Transverse colon (tissue), 4 donors: ENCODE data around the gene DCN. TPM values are rescaled to one million over a fixed set of nuclear protein-coding genes. Genes with fewer than 3 reads are reported as not detected.

ENCODE experiments used
- DNase-seq: peaks from one replicate; pipeline ENCODE4 v3.0.0-alpha.2; 2019
- H3K27ac ChIP-seq, 4 donors: fragments of 200-600 bp; sonication (generic); 2 replicates each; pipeline ENCODE4 v1.5.1; 2016 to 2018; ENCODE audit warnings: inconsistent platforms in 4 of 4
- H3K27me3 ChIP-seq: fragments of 200-600 bp; sonication (generic); 2 replicates; pipeline ENCODE4 v1.5.1; 2017; ENCODE audit warnings: inconsistent platforms
- H3K36me3 ChIP-seq, 4 donors: fragments of 200-600 bp; sonication (generic); 2 replicates each; pipeline ENCODE4 v1.5.1; 2017 to 2019; ENCODE audit warnings: inconsistent platforms in 4 of 4
- H3K4me1 ChIP-seq, 4 donors: fragments of 200-600 bp; sonication (generic); 2 replicates each; pipeline ENCODE4 v1.5.1; 2017 to 2020; ENCODE audit warnings: inconsistent platforms in 4 of 4
- H3K4me3 ChIP-seq, 4 donors: fragments of 200-600 bp; sonication (generic); 1 replicate in 1 of 4; 2 replicates in 3 of 4; pipeline versions ENCODE4 v1.5.1 to v1.6.1; 2017 to 2019; ENCODE audit warnings: inconsistent platforms in 4 of 4
- H3K9me3 ChIP-seq, 2 donors: fragments of 200-600 bp; sonication (generic); 2 replicates each; pipeline ENCODE4 v1.5.1; 2017 to 2019; ENCODE audit warnings: inconsistent platforms in 2 of 2
- EP300 ChIP-seq: sonication (generic); formaldehyde crosslinking; IDR thresholded peaks from one replicate; pipeline ENCODE4 v1.6.1; 2017; ENCODE audit warnings: antibody characterized with exemption, low read depth
- POLR2A ChIP-seq: fragments of 450-650 bp; IDR thresholded peaks from one replicate; pipeline ENCODE4 v1.6.1; 2016; ENCODE audit warnings: antibody characterized with exemption, mild to moderate bottlenecking, moderate library complexity
- POLR2AphosphoS5 ChIP-seq, 3 donors: sonication (generic); formaldehyde crosslinking; IDR thresholded peaks; one replicate each; pipeline ENCODE4 v1.6.1; 2016; ENCODE audit warnings: antibody characterized with exemption in 3 of 3
- WGBS, 2 donors: methylation state at CpG; one replicate each; pipeline ENCODE4 v1.1.5; 2018; ENCODE audit warnings: low coverage in 1 of 2; 5-methylcytosine and 5-hydroxymethylcytosine counted together
- in situ Hi-C, 4 donors: fragments of 200-750 bp; cut with MboI; loops; one replicate each; pipeline versions ENCODE4 v1.15.0 to v1.15.1; 2017; ENCODE audit warnings: low sequenced_read_pairs in 3 of 4, low pct_ligation_motif_present in 1 of 4, low pct_unique_long_range_greater_than_20kb in 1 of 4
- intact Hi-C: fragments of 100-400 bp; cut with DNase I; formaldehyde crosslinking; loops from one replicate; pipeline ENCODE4 v1.15.1; 2023; ENCODE audit warnings: low total_unique reads
- total RNA-seq, 4 donors: library from RNA; depleted of rRNA; stranded (reverse); fragments of >200 nt; gene quantifications; one replicate each; pipeline ENCODE4 v1.1.0, GENCODE V29; 2016
- TF ChIP-seq, protein P1 (sequence below), 5 experiments: fragments of 200-600 bp in 3 of 5; fragments of 450-650 bp in 2 of 5; sonication (generic) in 3 of 5; IDR thresholded peaks; 1 replicate in 2 of 5; 2 replicates in 3 of 5; pipeline ENCODE4 v1.5.1; 2016 to 2017; ENCODE audit warnings: antibody characterized with exemption in 5 of 5, inconsistent platforms in 3 of 5, mild to moderate bottlenecking in 2 of 5, moderate library complexity in 1 of 5

The DCN gene
- total RNA-seq, 4 donors from 2014 or later, result 133 to 511 (median 276) TPM

DNA sequence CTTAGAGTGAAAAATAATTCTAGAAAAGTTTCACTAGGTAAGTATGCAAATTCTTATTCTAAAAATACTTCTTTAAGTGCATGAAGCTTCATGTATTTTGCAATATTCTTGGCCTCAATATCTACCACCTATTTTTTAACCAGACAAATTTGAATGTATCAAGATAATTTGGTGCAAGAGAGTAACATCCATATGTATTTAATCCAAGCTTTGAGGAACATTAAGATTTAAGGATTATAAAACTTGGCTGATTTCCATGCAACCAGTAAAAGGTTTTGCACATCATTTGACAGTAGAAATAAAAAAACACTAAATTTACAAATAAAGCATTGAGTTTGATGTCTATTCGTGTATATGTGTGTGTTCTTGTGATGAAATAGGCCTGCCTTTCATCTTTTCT, 79.0 kb downstream of the DCN start:
- Histone ChIP-seq H3K9me3 (no peaks in the 10 kb centered on the region), H3K4me1 (peaks cover 0 to 4% (median 0%) of the 10 kb centered on the region in 4 donors), H3K27me3 (no peaks in the 10 kb centered on the region), H3K36me3 (no peaks in the 10 kb centered on the region), H3K4me3 (no peak overlapping the region), H3K27ac (no peak overlapping the region)
- no peak for TF ChIP-seq POLR2AphosphoS5 (IDR thresholded peaks at IDR 0.05)
- TF ChIP-seq, protein P1, sequence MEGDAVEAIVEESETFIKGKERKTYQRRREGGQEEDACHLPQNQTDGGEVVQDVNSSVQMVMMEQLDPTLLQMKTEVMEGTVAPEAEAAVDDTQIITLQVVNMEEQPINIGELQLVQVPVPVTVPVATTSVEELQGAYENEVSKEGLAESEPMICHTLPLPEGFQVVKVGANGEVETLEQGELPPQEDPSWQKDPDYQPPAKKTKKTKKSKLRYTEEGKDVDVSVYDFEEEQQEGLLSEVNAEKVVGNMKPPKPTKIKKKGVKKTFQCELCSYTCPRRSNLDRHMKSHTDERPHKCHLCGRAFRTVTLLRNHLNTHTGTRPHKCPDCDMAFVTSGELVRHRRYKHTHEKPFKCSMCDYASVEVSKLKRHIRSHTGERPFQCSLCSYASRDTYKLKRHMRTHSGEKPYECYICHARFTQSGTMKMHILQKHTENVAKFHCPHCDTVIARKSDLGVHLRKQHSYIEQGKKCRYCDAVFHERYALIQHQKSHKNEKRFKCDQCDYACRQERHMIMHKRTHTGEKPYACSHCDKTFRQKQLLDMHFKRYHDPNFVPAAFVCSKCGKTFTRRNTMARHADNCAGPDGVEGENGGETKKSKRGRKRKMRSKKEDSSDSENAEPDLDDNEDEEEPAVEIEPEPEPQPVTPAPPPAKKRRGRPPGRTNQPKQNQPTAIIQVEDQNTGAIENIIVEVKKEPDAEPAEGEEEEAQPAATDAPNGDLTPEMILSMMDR (IDR thresholded peaks at IDR 0.05), result no peak
- no peak for TF ChIP-seq POLR2A
- TF ChIP-seq EP300, result no peak
- in situ Hi-C loops (loop anchor here in 1 of 4 donors (10.0 kb wide), 1 partner anchor 119 kb away; no protein-coding TSS in a partner anchor), intact Hi-C loops (no loop called here)
- DNase-seq, result no peak
- 32 to 33% methylated on average over 1 of the region's 1 CpG for WGBS, 2 donors

DNA sequence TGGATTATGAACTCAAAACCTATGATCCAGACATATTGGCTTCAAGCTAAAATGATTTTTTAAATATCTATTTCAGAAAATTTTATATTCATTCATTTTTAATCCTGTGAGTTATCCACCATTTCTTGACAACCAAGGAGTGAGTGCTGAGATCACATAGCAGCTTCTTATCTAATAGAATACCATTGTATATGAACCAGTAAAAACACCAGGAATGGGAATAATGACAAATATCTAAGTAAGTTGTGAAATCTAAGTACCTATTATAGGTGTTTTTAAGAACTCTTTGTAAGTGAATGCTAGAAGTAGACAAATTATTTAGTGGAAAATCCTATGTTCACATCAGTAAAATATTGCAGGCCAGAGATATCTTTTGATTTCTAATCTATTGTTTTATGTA, 79.5 kb downstream of the DCN start:
- no peak overlapping the region for H3K27ac ChIP-seq
- H3K36me3 ChIP-seq, result no peaks in the 10 kb centered on the region
- no peaks in the 10 kb centered on the region for H3K27me3 ChIP-seq
- no peak for TF ChIP-seq POLR2A
- no peak for TF ChIP-seq POLR2AphosphoS5 (IDR thresholded peaks at IDR 0.05)
- no peak for TF ChIP-seq EP300
- TF ChIP-seq, protein P1 (IDR thresholded peaks at IDR 0.05), result no peak
- in situ Hi-C loops, result loop anchor here in 1 of 4 donors (10.0 kb wide), 1 partner anchor 118 kb away; no protein-coding TSS in a partner anchor
- peaks cover 0 to 4% (median 0%) of the 10 kb centered on the region in 4 donors for H3K4me1 ChIP-seq
- intact Hi-C loops, result no loop called here
- H3K4me3 ChIP-seq, result no peak overlapping the region
- DNase-seq, result no peak
- H3K9me3 ChIP-seq, result no peaks in the 10 kb centered on the region

DNA sequence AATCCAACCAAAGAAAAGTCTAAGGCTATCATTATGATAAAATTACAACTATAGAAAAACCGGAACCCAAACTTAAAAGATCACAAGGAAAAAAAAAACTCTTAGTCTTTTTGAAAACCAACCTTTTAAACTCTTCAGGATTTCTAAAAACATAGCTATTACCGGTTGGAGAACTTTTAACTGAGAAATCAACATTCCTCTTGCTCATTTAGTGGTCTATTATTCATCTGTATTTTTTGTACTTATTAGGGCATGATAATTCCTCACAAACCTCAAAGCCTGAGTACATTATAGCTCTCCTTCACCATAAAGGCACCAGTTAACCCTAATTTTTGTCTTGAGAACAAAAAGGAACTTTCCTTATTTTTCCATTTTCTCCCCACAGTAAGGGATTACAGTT, 81.7 kb downstream of the DCN start:
- TF ChIP-seq POLR2AphosphoS5 (IDR thresholded peaks at IDR 0.05) (no peak), EP300 (no peak), POLR2A (no peak)
- TF ChIP-seq, protein P1 (IDR thresholded peaks at IDR 0.05), result no peak
- WGBS, 2 donors, result 60 to 71% methylated on average over 2 of the region's 2 CpGs
- Histone ChIP-seq H3K9me3 (no peaks in the 10 kb centered on the region), H3K27me3 (no peaks in the 10 kb centered on the region), H3K4me1 (peaks cover 0 to 4% (median 0%) of the 10 kb centered on the region in 4 donors), H3K36me3 (no peaks in the 10 kb centered on the region), H3K27ac (no peak overlapping the region), H3K4me3 (no peak overlapping the region)
- DNase-seq, result no peak
- in situ Hi-C loops (loop anchor here in 1 of 4 donors (10.0 kb wide), 1 partner anchor 116 kb away; no protein-coding TSS in a partner anchor), intact Hi-C loops (no loop called here)

DNA sequence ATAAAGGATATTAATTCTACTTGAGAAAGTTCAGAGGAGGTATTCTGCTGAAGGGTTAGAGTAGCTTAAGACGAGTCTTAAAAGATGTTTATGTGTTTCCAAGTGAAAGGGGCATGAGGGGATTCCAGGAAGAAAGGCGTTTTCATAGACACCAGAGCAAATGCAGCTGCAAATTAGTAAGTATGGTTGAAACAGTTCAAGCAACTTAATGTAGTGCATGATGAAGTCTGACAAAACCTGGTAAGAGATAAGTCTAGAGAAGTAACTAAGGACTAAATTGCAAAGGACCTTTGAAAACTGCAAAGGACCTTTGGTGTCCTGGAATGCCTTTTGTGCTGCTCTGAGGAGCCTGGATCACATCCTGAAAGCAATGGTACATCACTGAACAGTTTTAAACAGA, 82.8 kb downstream of the DCN start:
- Histone ChIP-seq H3K4me3 (no peak overlapping the region), H3K36me3 (no peaks in the 10 kb centered on the region), H3K4me1 (peaks cover 0 to 4% (median 0%) of the 10 kb centered on the region in 4 donors), H3K9me3 (no peaks in the 10 kb centered on the region), H3K27ac (peak overlapping the region in 3 of 4 donors; percentile 0 to 55 (median 16)), H3K27me3 (no peaks in the 10 kb centered on the region)
- no peak for DNase-seq
- intact Hi-C loops (no loop called here), in situ Hi-C loops (loop anchor here in 1 of 4 donors (10.0 kb wide), 1 partner anchor 115 kb away; no protein-coding TSS in a partner anchor)
- TF ChIP-seq POLR2AphosphoS5 (IDR thresholded peaks at IDR 0.05) (no peak), EP300 (no peak), POLR2A (no peak)
- TF ChIP-seq, protein P1 (IDR thresholded peaks at IDR 0.05), result no peak
- 46 to 53% methylated on average over 2 of the region's 2 CpGs for WGBS, 2 donors
